ENCODE results near the gene SOCS3.

The SOCS3 gene

DNA sequence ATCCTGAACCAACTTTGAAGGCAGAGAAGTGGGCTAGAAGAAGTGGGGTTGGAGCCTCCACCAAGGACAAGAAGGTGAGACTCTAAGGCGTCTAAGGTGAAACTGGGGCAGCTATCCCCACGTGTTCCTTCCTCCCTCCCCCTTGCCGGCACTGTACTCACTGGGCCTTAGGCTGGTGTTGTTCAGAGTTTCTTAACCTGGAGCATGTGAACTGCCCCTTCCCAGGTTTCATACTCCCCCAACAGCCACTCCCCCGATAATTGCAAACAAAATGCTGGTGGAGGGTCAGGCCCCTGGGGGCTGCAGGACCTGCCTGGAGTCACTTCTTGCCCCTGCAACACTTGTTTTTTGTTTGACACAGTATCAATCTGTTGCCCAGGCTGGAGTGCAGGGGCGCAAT is 7.3 kb upstream of the SOCS3 start:
- no peak for DNase-seq (ENCODE audit: low read depth)

DNA sequence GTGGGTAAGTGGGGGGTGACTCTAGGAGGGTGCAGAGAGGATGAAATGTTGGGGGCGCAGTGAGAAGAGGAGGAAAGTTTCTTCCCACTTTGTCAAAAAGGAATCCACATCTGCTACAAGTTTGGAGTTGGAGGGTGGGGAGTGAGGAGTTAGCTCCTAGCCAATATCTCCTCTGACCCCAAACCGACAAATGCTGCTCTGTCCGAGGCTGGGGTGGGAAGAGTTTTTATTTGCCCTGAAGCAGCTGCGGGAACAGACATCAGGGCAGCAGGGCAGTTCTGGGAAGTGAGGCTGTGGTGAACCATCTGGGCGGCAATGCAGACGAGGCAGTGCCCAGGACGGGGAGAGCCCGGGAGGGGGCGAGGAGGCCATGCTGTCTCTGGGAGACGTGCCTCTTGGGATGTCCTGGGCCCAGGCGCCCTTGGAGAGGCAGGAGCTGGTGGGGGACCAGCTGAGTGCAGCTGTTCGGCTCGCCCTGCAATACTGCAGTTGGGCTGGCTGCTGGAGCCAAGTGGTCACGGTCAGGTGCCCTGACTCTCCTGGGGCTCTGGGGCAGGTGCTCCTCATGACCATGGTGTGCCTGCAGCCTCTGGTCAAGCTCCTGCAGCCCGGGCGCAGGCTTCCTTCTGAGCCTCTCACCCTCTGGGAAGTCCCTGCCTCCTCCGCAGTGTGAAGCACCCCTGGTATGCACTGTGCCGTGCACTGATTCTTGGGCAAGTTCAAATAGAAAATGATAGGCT is 6.4 kb upstream of the SOCS3 start:
- DNase-seq (ENCODE audit: low read depth): no peak

DNA sequence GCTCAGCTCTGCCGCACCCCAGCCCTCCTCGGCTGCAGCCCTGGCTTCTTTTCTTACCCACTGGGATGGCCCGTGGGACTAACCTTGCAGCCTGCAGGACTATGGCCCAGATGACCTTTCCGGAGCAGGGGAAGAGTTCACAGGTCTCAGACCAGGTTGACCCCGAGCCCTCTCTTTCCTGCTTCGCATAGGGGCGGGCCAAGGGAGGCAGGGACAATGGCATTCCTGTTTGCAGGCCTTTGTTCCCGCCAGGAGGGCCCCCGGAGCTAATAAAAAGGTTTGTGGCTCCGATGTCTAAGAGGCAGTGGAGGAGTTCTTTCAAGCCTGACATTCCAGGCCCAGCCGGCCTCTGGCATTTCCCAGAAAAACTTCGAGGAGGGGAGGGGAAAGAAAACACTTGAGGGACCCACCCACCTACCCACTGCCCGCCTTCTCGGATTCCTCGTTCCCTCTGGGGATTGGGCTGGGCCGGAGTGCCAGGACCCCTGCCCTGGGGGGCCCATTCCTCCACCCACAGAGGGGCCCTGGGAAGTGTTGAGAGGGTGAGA is 5.8 kb upstream of the SOCS3 start:
- DNase-seq (ENCODE audit: low read depth): no peak

DNA sequence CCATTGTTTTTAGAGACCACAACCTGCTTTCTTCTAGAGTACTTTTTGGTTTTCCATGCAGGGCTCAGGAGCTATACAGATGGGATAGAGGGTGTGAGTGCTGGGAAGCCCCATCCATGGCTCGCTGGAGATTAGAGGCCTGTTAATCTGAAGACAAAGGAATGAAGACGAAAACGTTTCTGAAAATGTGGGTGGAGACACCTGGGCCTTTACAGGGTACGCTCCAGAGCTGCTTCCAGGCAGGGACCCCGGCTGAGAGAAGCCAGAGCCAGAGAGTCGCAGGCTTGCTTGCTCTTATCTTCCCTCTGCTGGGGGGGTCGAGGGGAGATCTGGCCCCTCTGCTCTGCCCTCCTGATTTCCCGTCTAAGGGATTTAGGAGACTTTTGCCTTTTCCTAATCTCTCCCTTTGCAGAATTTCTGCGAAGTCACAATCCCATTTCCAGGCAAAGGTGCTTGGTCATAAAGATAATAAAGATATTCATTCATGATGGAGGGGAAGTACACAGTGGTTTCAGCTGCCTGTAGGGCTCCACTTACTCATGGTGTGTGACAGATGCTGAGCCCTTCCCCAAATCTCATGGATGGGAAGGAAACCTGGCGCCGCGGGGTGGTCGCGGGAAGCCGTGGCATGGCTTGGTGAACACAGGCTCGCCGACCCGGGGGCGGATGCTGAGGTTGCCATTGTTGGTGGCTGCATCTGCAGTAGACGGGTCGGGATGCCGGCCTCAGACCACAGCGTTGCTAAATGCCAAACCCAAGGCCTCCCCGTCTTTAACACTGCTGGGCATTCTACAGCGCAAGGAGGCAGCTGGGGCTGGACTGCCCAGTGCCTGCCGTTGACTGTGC is 4.8 kb upstream of the SOCS3 start:
- DNase-seq (ENCODE audit: low read depth): no peak

DNA sequence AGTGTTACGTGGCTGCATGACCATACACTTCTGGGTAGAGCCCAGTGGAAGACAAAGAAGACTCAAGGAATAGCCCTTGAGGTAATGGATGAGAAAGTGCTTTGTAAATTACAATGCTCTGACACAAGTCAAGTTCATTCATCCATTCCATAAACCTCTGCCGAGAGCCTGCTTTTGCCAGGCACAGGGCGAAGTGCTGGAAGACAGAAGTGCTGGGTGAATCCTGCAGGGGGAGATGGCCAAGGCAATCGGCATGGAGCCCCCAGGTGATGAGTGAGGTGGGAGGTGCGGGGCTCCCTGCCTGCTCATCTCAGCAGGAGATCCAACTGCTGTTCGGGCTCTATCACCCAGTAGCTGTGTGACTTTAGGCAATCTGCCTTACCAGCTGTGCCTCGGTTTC is 2.8 kb upstream of the SOCS3 start:
- DNase-seq (ENCODE audit: low read depth): no peak

DNA sequence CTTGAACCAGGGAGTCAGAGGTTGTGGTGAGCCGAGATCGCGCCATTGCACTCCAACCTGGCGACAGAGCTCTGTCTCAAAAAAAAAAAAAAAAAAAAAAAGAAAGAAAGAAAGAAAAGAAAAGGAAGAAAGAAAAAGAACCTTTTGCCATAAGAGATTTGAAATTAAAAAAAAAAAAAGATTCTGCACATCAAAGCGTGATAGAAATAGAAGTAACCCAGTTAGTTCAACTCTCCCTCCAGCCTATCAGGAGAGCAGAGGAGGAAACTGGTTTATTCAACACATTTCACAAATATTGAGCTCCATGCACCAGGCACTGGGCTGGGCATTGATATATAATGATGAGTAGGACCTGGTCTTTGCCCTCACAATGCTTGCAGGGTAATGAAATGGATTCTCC is 2.4 kb upstream of the SOCS3 start:
- DNase-seq (ENCODE audit: low read depth): no peak

DNA sequence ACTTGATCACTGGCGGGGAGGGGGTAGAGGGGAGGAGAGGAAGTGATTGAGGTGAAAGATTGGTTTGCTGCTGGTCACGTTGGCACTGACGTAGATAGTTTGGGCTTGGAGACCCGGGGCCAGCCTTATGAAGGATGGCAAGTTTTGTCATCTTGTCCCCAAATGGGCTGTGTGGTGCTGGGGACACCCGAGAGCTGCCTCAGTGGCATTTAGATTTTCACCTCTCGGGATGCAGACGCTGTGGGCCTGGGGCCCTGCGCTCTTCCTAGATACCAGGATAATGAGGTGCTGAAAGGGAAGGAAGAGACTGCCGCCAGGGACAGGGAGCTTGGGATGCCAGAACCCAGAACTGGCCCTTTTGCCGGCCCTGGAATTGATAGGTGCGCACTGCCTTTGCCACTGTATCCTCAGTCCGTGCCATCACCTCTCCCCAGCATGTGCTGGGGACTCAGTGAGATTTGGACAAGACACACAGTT is 1.4 kb upstream of the SOCS3 start:
- no peak for DNase-seq (ENCODE audit: low read depth)

DNA sequence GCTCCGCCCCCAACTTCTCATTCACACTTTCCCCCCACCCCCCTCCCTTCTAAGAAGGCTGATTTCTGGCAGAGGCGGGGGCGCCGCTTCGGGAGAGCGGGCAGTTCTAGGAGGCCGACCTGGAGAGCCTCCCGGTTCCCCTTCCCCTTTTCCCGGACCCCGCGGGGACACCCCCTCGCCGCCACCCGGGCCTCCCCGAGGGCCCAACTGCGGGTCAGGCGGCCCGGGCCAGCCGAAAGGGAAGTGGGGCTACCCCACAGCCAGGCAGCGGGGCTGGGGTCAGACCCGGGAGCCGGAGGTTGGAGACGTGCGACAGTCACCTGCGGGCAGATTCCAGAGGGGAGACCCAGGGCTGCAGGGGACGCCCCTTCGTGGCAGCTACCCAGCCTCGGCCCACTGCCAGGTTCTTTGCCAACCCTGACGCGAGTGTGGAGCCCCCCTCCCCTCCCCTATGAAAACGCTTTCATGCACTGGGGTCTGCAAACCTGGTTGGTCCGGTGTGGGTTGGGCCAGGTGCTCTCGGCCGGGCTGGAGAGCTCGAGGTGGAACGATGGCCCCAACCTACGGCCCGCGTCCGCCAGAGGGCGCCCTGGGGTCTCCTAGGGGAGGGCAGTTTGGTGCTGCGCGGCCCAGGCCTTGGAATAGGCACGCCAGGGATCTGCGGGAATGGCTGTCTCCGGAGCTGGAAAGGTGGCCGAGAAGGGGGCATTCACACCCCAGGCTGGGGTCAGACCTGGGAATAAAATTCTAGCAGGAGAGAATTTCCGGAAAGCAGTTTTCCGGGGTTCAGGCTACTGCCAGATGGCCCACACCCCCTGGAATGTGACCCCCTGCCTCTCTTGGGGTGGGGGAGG is 721 bp upstream of the SOCS3 start:
- no peak for DNase-seq (ENCODE audit: low read depth)

DNA sequence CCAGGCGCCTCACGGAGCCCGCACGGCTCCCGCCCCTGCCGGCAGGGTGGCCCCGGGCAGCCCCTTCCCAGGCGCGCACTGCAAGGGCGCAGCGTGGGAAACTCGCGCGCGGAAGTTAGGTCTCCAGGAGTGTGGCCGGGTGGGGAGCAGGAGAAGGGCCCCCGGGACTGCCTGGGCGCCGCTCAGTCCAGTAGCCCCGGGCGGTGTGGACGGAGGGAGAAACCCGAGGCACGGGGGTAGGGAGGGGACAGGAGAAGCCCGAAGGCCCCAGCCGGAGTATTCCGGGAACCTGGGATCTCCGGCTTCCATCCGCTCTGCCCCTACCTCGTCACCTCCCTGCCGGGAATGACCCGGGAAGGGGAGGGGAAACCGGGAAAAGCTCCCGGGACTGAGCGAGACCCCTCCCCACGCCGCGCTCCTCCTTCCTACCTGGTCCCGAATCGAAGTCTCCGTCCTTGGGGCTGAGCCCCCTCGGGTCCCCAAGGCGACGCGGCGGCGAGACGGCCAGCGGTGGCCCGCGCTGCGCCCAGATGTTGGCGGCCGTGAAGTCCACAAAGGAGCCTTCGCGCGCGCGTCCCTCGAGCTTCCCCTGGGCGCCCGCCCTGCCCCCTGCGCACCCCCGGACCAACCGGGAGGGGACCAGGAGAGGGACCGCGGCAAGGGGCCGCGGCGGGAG is 418 bp downstream of the SOCS3 start:
- DNase-seq (ENCODE audit: low read depth): no peak

DNA sequence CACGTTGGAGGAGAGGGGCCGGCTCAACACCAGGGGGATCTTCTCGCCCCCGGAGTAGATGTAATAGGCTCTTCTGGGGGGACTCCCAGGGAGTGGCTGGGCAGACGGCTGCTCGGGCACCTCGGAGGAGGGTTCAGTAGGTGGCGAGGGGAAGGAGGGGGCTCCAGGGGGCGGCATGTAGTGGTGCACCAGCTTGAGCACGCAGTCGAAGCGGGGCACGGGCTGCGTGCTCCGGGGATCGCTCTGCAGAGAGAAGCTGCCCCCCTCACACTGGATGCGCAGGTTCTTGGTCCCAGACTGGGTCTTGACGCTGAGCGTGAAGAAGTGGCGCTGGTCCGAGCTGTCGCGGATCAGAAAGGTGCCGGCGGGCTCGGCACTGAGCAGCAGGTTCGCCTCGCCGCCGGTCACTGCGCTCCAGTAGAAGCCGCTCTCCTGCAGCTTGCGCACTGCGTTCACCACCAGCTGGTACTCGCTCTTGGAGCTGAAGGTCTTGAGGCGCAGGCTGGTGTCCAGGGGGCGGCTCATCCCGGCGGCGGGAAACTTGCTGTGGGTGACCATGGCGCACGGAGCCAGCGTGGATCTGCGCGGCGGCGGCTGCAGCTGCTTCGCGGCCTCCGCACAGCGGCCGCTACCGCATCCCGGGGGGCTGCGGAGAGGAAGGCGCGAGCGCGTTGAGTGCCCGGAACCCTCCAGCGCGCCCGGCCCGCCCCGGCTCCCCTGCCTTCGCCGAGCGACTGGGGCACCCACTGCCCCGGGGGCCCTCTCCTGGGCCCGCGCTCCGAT is 1.1 kb downstream of the SOCS3 start:
- no peak for DNase-seq (ENCODE audit: low read depth)

DNA sequence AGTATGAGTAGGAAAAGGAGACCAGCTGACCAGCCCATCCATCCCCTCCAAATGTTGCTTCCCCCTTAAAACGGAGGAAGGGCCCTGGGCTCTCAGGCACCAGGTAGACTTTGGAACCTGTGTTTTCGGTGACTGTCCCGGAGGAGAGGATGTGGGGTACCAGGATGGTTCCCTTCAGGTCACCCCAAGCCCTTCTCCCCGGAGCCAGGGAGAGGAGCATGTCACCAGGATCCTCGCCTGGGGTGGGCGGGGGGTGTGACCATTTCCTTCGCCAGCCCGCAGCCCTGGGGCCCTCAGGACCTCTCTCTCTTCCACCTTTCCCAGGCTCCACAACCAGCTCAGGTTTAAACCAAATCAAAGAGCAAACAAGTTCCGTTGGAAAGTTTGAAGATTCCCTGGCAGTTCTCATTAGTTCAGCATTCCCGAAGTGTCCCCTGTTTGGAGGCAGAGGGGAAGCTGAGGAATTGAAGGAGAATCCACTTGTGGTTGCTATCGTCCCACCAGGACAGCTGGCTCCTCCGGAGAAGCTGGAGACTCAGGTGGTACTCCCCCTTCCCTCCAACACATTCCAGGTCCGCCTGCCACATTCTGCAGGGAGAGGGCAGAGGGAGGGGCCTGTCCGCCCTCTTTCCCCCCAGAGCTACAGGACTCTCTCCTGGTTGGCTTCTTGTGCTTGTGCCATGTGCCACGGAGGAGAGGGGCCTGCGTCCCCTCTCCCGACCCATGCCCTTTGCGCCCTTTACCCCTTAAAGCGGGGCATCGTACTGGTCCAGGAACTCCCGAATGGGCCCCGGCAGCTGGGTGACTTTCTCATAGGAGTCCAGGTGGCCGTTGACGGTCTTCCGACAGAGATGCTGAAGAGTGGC is 2.0 kb downstream of the SOCS3 start:
- no peak for DNase-seq (ENCODE audit: low read depth)

DNA sequence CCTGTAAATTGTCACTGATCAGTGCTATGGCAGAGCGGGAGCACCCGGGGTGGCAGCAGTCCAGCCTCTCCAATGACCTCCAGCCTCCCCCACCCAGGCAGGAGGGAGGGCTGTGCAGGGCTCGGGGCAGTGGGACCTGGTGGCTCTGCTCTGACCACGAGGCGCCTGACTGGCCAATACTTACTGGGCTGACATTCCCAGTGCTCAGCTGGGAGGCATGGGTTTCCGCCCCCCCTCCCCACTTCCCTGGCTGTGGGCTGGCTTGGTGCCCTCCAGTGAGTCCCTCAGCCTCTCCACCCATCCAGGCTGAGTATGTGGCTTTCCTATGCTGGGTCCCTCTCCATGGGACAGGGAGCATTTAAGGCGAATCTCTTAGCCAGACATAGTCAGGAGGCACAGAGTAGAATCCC is 2.7 kb downstream of the SOCS3 start:
- DNase-seq (ENCODE audit: low read depth): no peak

DNA sequence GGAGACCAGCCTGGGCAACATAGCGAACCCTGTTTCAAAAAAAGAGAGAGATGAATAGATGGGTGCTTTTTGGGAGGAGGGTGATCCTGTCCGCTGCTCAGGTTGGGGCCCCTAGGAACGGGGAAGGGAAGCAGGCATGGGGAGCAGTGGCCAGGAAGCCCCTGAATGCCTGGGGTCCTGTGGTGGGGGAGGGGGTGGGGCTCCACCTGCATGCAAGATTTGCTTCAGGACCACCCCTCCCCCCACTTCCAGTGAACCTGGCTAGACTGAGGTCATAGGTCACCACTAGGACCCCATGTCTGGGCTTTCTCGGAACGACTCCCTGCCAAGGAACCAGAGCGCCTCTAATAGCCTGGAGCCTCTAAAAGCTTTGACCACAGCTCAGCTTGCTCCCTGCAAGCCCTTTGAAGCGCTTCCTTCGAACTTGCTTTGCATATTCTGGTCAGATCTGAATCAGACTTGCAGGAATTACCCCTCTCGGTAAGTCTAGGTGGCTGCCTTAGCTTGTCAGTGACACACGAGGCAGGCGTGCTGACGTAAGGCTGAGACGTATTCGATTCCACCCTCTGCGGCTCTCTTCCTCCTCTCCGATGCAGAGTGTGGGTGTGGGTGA is 3.7 kb downstream of the SOCS3 start:
- no peak for DNase-seq (ENCODE audit: low read depth)

DNA sequence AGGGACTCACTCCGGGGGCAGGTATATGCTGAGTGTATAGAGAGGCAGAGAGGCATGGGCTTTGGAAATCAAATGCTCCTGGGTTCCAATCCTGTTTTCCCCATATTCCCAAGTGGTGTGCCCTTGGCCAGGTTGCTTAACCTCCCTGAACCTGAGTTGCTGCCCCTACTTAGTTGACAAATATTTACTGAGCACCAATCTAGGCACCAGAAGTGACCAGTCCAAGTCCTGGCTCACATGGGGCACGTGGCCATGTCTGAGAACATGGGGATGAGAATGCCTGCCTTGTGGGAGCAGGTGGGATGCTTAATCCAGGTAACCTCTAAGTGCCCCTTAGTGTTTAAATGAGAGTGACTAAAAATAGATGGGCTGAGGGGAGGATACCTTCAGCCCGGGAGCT is 4.2 kb downstream of the SOCS3 start:
- DNase-seq (ENCODE audit: low read depth): no peak

DNA sequence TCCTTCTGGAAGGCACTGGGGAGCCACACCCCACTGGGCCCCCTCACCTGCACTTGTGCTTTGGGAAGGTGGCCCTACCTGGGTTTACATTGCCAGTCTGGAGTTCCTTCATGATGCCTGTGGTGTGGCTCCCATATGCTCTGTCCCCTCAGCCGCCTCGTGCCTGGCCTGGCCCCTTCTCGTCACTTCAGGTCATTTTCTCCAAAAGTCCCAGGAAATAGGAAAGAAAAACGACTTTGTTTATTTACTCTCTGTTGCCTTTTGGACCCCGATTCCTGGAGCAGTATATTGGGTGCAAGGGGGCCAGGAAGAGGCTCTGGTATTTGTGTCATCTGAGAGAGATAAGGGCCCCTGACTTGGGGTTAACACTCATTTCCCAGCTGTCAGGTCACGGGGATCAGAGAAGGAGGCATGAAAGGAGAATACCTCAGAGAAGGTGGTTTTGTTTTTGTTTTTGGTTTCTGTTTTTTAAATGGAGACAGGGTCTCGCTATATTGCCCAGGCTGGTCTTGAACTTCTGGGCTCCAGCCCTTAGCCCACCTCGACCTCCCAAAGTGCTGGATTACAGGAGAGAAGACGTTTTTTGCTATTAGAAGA is 4.7 kb downstream of the SOCS3 start:
- no peak for DNase-seq (ENCODE audit: low read depth)

DNA sequence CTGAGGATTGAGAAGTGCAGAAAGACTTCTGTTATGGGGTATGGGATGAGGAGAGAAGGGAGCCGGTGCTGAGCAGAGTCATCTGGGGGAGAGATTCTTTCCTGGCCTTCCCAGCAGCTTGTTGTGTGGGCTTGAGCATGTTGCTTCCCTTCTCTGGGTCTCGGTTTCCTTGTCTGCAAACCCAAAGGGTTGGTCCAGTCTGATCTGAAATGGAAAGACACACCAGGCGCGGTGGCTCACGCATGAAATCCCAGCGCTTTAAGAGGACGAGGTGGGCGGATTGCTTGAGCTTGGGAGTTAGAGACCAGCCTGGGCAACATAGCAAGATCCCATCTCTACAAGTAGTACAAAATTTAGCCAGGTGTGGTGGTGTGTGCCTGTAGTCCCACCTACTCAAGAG is 6.0 kb downstream of the SOCS3 start:
- no peak for DNase-seq (ENCODE audit: low read depth)

DNA sequence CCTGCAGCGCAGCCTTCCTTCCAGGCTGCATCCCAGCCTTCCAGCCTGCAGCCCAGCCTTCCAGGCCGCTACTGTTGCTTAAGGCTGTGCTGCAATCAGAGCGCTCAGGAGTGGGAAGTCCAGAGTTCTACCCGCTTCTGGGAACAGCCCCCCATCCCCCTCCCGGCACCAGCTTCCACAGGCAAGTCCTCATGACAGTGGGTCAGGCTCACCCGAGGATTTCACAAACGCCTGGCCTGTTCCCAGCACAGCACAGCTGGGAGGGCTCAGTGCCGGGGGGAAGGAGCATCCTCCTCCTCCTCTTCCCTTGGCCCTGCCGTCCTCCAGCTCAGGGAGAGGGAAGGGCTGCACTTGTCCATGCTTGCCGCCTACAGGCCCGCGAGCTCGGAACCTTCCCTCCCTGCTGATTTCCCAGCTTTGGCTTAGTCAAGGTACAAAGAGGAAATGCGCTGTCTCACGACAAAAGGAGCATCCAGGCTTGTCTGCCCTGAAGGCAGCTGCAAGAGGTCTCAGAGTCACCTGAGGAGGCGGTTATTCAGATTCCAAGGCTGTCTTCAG is 8.3 kb downstream of the SOCS3 start:
- peak; percentile 91 for DNase-seq (ENCODE audit: low read depth)

DNA sequence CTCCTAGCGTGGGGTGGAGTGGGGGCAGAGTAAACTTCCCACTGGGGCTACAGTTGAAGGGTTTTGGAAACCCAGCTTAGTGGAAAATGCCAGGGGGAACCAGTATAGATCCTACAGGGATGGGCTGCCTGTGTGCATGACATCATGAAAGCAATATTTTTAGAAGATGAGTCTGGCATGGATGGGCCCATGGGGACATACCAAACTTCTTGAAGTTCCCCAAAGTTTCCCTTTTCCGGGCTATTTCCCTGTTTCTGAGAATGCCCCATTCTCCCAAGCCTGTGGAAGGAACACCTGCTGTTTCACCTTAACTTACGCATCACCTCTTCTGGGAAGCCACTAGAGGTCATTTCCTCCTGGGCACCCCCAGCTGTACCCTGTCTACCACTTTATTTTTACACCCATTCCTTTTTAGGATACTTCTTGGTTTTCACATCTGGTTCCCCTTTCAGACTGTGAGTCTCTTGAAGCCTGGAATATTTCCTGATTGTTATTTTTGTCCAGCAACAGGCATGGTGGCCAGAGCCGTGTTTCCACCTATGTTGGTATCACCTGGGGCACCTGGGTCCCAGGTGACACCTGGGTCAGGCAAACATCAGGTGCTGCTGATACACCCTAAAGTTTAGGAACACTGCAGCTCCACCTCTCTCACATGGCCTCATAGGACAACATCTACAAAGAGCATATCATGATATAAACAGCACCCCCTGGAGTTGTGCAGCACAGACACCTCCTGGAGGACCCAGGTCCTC is 9.8 kb downstream of the SOCS3 start:
- no peak for DNase-seq (ENCODE audit: low read depth)

Data from GM04503 (cell line).